ENCODE data around the gene LOC128125822.
"Not testable (repeated sequence)": the region's sequence is repeated elsewhere in the genome, so short reads cannot be mapped to it uniquely, and the experiment has no call there.

Gene LOC128125822

DNA sequence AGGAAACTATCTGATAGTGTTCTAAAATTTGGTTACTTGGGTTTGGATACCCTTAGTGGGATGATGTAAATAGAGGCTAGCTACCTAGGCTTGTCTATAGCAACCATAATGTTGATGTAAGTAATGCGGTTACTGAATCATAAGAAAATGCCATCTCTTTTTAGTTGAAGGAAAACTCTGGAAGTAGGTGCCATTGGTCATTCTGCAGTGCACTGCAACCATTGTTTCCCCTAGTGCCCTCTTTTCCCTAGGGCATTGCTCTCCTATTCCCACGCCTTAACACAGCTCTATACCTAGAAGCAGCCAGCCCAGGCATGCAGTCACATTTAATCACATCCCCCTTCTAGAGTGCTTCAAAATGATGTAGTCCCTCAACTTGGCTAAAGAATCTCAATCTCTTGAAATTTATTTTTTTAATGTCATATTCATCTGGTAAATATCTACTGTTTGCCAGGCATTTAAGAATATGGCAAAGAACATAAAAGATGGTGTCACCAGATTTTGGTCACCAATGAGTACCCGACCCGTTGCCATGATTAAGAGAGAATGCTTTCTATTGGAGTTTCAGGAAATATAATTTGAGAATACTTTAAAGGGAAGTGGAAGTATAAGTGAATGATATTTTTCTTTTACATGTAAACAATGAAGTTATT is 10.4 kb downstream of the LOC128125822 start:
- H3K4me3 ChIP-seq (ENCODE audit: low read length in 2 of 2): no peak overlapping the region
- no peaks in the 10 kb centered on the region for H3K27me3 ChIP-seq (ENCODE audit: control insufficient read depth in 1 of 2, insufficient read depth in 2 of 2, low read length in 1 of 2)
- H3K9me3 ChIP-seq (ENCODE audit: control insufficient read depth, low read length): no peaks in the 10 kb centered on the region
- H3K4me1 ChIP-seq (ENCODE audit: control insufficient read depth in 1 of 2, insufficient read depth in 2 of 2, low read length in 2 of 2): no peaks in the 10 kb centered on the region
- H3K36me3 ChIP-seq (ENCODE audit: control insufficient read depth in 1 of 2, insufficient read depth in 2 of 2, low read length in 1 of 2): peaks cover 0 to 2% of the 10 kb centered on the region in 2 donors
- ATAC-seq (ENCODE audit: low FRiP score) (no peak), DNase-seq (no peak)
- 88 to 93% methylated on average over 4 of the region's 4 CpGs for WGBS, 2 donors
- no peak overlapping the region for H3K27ac ChIP-seq (ENCODE audit: low read depth in 1 of 2, low read length in 2 of 2)
- intact Hi-C loops (cut with DNase I): no loop called here

- intact Hi-C loops (cut with DNase I): no loop called here
- 81 to 83% methylated on average over 4 of the region's 4 CpGs for WGBS, 2 donors
- Histone ChIP-seq H3K27ac (ENCODE audit: low read depth in 1 of 2, low read length in 2 of 2) (no peak overlapping the region), H3K9me3 (ENCODE audit: control insufficient read depth, low read length) (no peaks in the 10 kb centered on the region), H3K4me1 (ENCODE audit: control insufficient read depth in 1 of 2, insufficient read depth in 2 of 2, low read length in 2 of 2) (no peaks in the 10 kb centered on the region), H3K27me3 (ENCODE audit: control insufficient read depth in 1 of 2, insufficient read depth in 2 of 2, low read length in 1 of 2) (no peaks in the 10 kb centered on the region), H3K4me3 (ENCODE audit: low read length in 2 of 2) (no peak overlapping the region), H3K36me3 (ENCODE audit: control insufficient read depth in 1 of 2, insufficient read depth in 2 of 2, low read length in 1 of 2) (peaks cover 0 to 2% of the 10 kb centered on the region in 2 donors)
- no peak for DNase-seq
- ATAC-seq (ENCODE audit: low FRiP score): no peak
Measured at GRCh38 chr6:63584125-63584514, 11.8 kb downstream of the LOC128125822 start.

DNA sequence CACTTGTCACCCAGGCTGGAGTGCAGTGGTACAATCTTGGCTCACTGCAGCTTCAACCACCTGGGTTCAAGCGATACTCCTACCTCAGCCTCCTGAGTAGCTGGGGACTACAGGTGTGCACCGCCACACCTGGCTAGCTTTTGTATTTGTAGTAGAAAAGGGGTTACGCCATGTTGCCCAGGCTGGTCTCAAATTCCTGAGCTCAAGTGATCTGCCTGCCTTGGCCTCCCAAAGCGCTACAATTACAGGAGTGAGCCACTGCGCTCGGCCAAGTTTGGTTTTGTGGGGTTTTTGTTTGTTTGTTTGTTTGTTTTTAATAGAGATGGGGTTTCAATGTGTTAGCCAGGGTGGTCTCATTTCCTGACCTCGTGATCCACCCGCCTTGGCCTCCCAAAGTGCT is 12.3 kb downstream of the LOC128125822 start:
- 95% methylated on average over 8 of the region's 8 CpGs for WGBS, 2 donors
- no peak for ATAC-seq (ENCODE audit: low FRiP score)
- no peaks in the 10 kb centered on the region for H3K27me3 ChIP-seq (ENCODE audit: control insufficient read depth in 1 of 2, insufficient read depth in 2 of 2, low read length in 1 of 2)
- no peak overlapping the region for H3K4me3 ChIP-seq (ENCODE audit: low read length in 2 of 2)
- no peaks in the 10 kb centered on the region for H3K4me1 ChIP-seq (ENCODE audit: control insufficient read depth in 1 of 2, insufficient read depth in 2 of 2, low read length in 2 of 2)
- no peak overlapping the region for H3K27ac ChIP-seq (ENCODE audit: low read depth in 1 of 2, low read length in 2 of 2)
- H3K36me3 ChIP-seq (ENCODE audit: control insufficient read depth in 1 of 2, insufficient read depth in 2 of 2, low read length in 1 of 2): peaks cover 0 to 2% of the 10 kb centered on the region in 2 donors
- intact Hi-C loops (cut with DNase I): no loop called here
- H3K9me3 ChIP-seq (ENCODE audit: control insufficient read depth, low read length): no peaks in the 10 kb centered on the region
- no peak for DNase-seq

DNA sequence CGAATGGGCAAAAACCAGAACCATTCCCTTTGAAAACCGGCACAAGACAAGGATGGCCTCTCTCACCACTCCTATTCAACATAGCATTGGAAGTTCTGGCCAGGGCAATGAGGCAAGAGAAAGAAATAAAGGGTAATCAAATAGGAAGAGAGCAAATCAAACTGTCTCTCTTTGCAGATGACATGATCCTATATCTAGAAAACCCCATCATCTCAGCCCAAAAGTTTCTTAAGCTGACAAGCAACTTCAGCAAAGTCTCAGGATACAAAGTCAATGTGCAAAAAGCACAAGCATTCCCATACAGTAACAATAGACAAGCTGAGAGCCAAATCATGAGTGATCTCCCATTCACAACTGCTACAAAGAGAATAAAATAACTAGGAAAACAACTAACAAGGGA is 13.4 kb downstream of the LOC128125822 start:
- H3K27ac ChIP-seq (ENCODE audit: low read depth in 1 of 2, low read length in 2 of 2); ATAC-seq (ENCODE audit: low FRiP score): not testable (repeated sequence)

DNA sequence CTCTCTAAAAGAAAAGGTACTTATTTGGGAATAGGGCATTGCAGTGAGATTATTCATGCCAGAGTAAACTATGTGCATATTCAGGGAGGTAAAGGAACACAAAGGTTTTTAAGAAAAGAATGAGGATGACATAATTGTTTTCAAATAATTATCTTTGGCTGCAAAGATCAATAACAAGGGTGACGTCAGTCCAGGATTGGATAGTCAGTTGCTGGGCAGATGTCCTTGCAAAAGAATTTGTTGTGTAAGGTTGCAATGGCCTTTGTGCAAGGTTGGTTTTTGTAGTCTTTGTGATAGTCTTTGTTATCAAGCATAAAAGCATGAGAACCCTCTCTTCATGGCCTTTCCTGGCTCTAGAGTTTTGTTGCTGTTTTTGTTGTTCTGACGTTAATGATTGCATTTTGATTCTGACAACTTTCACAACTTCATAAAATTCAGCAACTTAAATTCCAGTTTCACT is 17.7 kb downstream of the LOC128125822 start:
- H3K4me3 ChIP-seq (ENCODE audit: low read length in 2 of 2): no peak overlapping the region
- H3K27ac ChIP-seq (ENCODE audit: low read depth in 1 of 2, low read length in 2 of 2): no peak overlapping the region
- no peaks in the 10 kb centered on the region for H3K9me3 ChIP-seq (ENCODE audit: control insufficient read depth, low read length)
- no peaks in the 10 kb centered on the region for H3K27me3 ChIP-seq (ENCODE audit: control insufficient read depth in 1 of 2, insufficient read depth in 2 of 2, low read length in 1 of 2)
- DNase-seq (no peak), ATAC-seq (ENCODE audit: low FRiP score) (no peak)
- intact Hi-C loops (cut with DNase I): no loop called here
- H3K4me1 ChIP-seq (ENCODE audit: control insufficient read depth in 1 of 2, insufficient read depth in 2 of 2, low read length in 2 of 2): no peaks in the 10 kb centered on the region
- WGBS, 2 donors: 68 to 70% methylated on average over 2 of the region's 2 CpGs
- H3K36me3 ChIP-seq (ENCODE audit: control insufficient read depth in 1 of 2, insufficient read depth in 2 of 2, low read length in 1 of 2): no peaks in the 10 kb centered on the region

More for the DNA sequence above, 13.4 kb downstream of the LOC128125822 start:
- H3K4me3 ChIP-seq (ENCODE audit: low read length in 2 of 2); H3K27me3 ChIP-seq (ENCODE audit: control insufficient read depth in 1 of 2, insufficient read depth in 2 of 2, low read length in 1 of 2); intact Hi-C loops (cut with DNase I); H3K36me3 ChIP-seq (ENCODE audit: control insufficient read depth in 1 of 2, insufficient read depth in 2 of 2, low read length in 1 of 2); DNase-seq; H3K4me1 ChIP-seq (ENCODE audit: control insufficient read depth in 1 of 2, insufficient read depth in 2 of 2, low read length in 2 of 2); H3K9me3 ChIP-seq (ENCODE audit: control insufficient read depth, low read length): not testable (repeated sequence)
- WGBS, 2 donors: 85 to 95% methylated on average over 2 of the region's 2 CpGs

- H3K27ac ChIP-seq (ENCODE audit: low read depth in 1 of 2, low read length in 2 of 2): no peak overlapping the region
- ATAC-seq (ENCODE audit: low FRiP score) (no peak), DNase-seq (no peak)
- intact Hi-C loops (cut with DNase I): no loop called here
- no peaks in the 10 kb centered on the region for H3K9me3 ChIP-seq (ENCODE audit: control insufficient read depth, low read length)
- no peaks in the 10 kb centered on the region for H3K36me3 ChIP-seq (ENCODE audit: control insufficient read depth in 1 of 2, insufficient read depth in 2 of 2, low read length in 1 of 2)
- no peaks in the 10 kb centered on the region for H3K4me1 ChIP-seq (ENCODE audit: control insufficient read depth in 1 of 2, insufficient read depth in 2 of 2, low read length in 2 of 2)
- 86 to 87% methylated on average over 7 of the region's 7 CpGs for WGBS, 2 donors
- H3K4me3 ChIP-seq (ENCODE audit: low read length in 2 of 2): no peak overlapping the region
- no peaks in the 10 kb centered on the region for H3K27me3 ChIP-seq (ENCODE audit: control insufficient read depth in 1 of 2, insufficient read depth in 2 of 2, low read length in 1 of 2)
Measured at GRCh38 chr6:63592886-63593285, 20.6 kb downstream of the LOC128125822 start.

GRCh38 chr6:63597141-63598048 is 25.1 kb downstream of the LOC128125822 start:
- H3K36me3 ChIP-seq (ENCODE audit: control insufficient read depth in 1 of 2, insufficient read depth in 2 of 2, low read length in 1 of 2): no peaks in the 10 kb centered on the region
- H3K27me3 ChIP-seq (ENCODE audit: control insufficient read depth in 1 of 2, insufficient read depth in 2 of 2, low read length in 1 of 2): no peaks in the 10 kb centered on the region
- no peaks in the 10 kb centered on the region for H3K4me1 ChIP-seq (ENCODE audit: control insufficient read depth in 1 of 2, insufficient read depth in 2 of 2, low read length in 2 of 2)
- DNase-seq (no peak), ATAC-seq (ENCODE audit: low FRiP score) (no peak)
- intact Hi-C loops (cut with DNase I): loop anchor here (2.0 to 5.0 kb wide), 3 partner anchors 165 to 245 kb away; no protein-coding TSS in a partner anchor
- H3K4me3 ChIP-seq (ENCODE audit: low read length in 2 of 2): peak overlapping the region in 1 of 2 donors; percentile 56
- H3K27ac ChIP-seq (ENCODE audit: low read depth in 1 of 2, low read length in 2 of 2): no peak overlapping the region
- 44 to 45% methylated on average over 6 of the region's 6 CpGs for WGBS, 2 donors
- no peaks in the 10 kb centered on the region for H3K9me3 ChIP-seq (ENCODE audit: control insufficient read depth, low read length)

DNA sequence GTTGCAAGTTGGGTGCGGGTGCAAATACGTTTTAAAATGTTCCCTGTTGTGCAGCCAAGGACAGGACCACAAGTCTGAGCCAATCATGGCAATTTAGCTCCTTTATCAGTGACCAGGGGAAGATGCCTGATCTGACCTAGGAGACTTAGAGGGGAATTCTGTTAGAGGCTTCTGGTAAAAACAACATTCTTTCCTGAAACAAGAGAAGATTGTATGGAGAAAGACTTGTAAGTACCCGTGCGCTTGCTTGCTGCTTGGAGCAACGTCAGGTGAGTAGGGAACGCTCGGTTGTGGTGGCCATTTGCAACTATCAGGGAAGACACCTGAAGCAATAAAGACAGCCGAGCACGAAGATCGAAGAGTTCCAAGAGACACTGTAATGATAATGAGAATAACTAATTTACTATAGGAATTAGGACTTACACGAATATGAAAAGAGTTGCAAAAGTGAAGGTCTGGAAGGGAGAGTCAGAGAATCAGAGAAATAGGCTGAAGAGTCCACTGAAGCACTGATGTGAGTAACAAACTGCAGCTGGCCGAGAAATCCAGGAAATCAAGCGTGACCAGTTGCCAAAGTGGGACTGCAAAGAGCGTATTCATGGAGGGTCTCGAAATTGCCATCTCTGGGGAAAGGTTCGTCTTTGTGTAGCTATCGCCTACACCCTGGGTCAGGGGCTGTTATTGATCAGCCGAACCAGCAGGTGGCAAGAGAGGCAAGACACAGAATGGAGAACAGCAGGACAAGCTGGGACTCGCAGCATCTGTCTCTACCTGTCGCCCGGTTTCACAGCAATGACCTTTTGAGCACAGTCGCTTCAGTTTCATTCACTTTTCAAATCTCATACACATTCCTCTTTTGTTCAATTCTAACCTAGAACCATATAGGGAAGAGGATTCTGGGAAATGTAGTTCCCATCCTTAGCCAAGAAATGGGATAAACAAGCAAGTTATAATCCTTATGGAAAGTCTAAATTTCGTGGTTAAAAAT is 26.1 kb downstream of the LOC128125822 start:
- H3K27ac ChIP-seq (ENCODE audit: low read depth in 1 of 2, low read length in 2 of 2): no peak overlapping the region
- H3K27me3 ChIP-seq (ENCODE audit: control insufficient read depth in 1 of 2, insufficient read depth in 2 of 2, low read length in 1 of 2): no peaks in the 10 kb centered on the region
- no peaks in the 10 kb centered on the region for H3K4me1 ChIP-seq (ENCODE audit: control insufficient read depth in 1 of 2, insufficient read depth in 2 of 2, low read length in 2 of 2)
- 1% methylated on average over 23 of the region's 23 CpGs for WGBS, 2 donors
- intact Hi-C loops (cut with DNase I): loop anchor here (2.0 to 5.0 kb wide), 3 partner anchors 164 to 246 kb away; no protein-coding TSS in a partner anchor
- DNase-seq: peak in 1 of 2 donors; percentile 72
- H3K36me3 ChIP-seq (ENCODE audit: control insufficient read depth in 1 of 2, insufficient read depth in 2 of 2, low read length in 1 of 2): no peaks in the 10 kb centered on the region
- H3K9me3 ChIP-seq (ENCODE audit: control insufficient read depth, low read length): no peaks in the 10 kb centered on the region
- peak; percentile 91 for ATAC-seq (ENCODE audit: low FRiP score)
- peak overlapping the region; percentile 33 to 56 for H3K4me3 ChIP-seq (ENCODE audit: low read length in 2 of 2)

Data from aorta (tissue), 5 donors.